OCI-M2 (cell line): Measurements from ENCODE around the gene WWOX.

ENCODE experiments used
- DNase-seq: peaks from one replicate; lab custom pipeline; 2025; ENCODE audit not compliant: unreplicated experiment; lab: John Stamatoyannopoulos, UW

The WWOX gene

DNA sequence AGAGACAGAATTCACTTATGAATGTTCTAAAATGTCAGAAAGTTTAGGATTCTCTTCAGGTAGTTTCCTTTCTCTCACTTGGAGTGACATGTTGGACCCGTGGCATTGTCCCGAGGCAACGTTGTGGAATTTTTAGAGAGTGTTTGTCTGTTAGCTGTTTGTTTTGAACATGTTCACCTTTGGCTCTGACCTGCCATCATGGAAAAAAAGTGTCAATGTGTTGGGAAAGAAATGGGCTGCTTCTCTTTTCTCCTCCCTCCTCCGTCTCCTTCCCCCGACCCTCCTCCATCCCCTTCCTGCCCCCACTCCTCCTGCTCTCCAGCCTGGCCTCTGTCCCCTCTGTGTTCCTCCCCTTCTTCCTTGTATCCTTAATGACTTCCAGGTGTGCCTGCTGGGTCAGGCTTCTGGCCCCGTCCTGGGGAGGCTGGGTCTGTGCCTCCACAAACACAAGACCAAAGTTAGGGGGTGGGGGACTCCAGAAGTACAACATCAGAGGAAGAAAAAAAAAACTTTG is 1038.0 kb downstream of the WWOX start:
- DNase-seq, result no peak

DNA sequence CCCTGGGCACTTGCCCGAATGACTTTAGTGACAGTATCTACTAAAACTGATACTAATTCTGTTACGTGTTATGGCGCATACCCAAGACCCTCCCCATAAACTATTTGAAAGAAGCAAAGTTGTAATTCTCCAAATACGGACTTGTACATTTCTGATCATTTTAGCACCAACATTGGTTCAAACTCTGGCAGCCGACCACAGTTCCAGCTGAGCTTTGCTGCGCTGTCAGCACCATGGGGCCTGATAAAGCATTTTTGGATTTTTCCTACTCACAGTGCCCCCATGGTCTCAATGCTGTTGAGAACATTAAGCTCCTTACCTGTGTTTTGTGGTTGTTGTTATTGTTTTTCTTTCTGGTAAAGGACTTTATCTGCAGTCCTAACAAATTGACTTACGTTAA is 1040.3 kb downstream of the WWOX start:
- DNase-seq, result no peak

DNA sequence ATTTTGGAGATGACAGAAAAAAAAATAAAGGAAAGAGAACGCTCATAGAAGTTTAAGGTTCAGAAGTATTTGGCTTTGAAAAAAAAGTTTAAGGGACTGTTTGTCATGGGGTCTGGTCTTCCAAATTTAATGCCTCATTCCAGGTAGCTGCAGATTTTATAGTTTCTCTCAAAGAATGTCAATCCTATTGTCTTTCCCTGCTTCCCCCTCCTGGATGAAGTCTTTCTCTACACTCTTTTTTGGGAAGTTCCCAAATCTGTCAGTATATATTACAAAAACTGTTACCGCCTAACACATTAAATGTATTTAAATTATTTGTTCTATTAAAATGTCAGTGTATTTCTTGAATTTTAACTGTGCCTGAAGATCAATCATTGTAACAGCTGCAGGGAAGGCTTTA is 1043.6 kb downstream of the WWOX start:
- no peak for DNase-seq

DNA sequence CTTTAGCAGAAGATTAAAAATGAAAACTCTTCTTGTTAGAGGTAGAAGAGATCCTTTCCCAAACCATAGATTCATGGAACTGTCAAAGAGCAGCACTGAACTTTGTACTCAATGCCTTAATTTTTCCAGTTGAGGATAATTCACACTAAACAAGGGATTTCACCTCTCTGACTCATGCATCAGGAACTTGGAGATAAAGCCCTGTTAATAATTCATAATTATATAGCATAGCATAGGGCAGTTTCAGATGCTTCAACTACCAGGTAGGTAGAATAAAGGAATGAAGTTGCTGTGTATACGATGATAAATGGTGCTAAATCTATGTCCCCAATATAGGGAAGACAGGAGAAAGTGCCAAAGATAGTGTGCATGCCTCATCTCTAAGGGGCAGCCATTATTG is 1050.7 kb downstream of the WWOX start:
- no peak for DNase-seq

DNA sequence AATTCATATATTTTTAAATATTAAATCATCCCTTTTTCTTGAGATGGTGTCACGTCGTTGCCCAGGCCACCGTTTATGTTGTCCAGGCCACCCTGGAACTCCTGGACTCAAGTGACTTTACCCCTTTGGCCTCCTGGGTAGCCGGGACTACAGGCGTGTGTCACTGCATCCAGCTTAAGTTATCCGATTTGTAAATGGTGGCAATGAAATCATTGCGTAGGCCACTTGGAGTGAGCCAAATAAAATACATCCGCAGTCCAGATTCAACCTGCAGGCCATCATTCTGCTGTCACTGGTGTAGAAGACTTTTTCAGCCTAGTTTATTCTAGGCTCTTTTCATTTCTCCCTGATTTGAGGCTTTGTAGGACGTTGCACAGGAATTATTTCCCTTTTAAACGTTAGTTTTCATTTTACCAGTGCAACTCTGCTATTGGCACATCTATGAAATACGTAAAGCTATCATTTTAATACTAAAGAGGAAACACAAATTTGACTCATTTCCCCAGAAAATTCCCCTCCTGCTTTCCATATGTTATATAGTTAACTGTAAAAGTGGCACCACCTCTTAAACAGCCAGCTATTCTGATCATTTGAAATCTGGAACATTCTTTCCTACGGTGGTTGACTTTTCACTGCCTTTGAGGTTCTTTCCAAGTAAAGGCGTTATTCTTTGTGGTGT is 1051.3 kb downstream of the WWOX start:
- no peak for DNase-seq

DNA sequence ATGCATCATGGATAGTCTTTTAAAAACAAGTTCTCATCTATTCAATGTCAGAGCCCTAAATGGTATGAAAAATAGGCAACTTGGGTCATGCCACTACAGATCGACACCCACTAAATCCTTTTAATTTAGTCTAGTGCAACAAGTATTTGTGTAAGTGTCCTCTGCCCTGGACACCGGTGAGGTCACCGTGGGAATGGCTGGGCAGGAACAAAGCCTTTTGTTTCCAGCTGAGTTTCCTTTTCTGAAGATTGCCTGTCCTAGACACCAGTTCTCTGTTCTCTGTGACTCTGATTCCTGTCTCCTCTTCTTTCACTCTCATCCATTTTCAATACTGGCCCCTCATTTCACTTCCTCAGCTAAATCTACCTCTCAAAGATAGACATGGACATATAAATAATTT is 1054.6 kb downstream of the WWOX start:
- no peak for DNase-seq

DNA sequence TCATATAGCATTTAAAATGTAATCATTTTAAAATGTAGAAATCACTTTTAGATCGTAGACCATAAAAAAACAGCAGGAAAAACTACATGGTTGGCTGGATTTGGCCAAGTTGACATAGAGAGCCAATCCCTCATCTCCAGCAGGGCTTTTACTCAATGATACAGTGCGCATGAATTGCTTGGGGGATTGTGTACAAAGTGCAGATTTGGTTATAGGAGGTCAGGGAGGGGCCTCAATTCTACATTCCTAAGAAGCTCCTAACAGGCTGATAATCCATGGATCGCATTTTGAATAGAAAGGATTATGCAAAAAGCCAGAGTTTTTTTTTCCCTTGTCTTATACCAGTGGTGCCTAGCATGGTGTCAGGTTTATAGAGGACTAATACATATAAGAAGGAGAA is 1056.0 kb downstream of the WWOX start:
- no peak for DNase-seq

DNA sequence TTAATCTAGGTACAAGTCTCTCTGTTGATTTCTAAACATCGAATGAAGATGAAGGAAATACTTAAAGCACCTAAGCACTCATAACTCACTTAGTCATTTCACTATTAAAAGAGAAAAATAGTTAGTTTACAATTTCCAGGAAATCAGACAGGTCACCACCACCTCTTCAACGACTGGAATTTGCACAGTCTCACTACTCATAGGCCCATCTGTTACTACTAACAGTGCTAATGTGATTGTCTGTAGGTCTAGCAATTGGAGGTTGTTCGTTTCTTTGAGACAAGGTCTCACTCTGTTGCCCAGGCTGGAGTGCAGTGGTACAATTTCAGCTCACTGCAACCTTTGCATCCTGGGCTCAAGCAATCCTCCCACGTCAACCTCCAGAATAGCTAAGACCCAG is 1056.5 kb downstream of the WWOX start:
- DNase-seq, result no peak

DNA sequence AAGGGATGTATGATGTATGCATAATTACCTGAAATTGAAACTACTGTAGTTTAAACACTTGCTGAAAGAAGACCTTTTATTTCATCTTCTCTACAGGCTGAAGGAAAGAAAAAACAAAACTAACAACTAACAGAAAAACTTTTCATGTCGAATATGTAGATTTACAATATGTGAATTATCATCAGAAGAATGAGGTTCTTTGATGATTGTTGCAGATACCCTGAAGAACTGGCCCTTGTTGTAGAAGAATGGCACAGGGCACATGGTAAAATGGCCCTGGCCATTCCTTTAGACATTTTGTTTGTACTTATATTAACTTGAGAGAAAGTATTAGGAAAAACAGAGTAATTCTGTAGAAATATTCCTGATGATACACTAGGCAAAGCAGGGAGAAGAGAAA is 1057.3 kb downstream of the WWOX start:
- DNase-seq, result no peak

DNA sequence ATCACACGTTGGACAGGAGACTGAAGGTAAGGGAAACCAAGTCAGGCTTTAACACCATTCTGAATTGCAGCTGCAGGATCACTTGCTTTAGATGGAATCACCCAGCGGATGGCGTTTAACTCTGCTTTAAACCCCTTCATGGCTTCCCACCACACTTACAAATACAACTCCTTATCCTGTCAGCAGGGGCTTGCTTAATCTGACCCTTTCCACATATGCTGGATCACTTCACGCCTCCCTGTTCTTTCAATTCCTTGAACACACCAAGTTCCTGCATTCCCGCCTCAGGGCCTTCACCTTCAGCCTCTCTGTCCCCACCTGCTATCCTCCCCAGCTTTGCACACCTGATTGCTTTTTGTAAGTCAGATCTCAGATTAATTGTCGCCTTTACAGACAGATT is 1058.9 kb downstream of the WWOX start:
- no peak for DNase-seq

DNA sequence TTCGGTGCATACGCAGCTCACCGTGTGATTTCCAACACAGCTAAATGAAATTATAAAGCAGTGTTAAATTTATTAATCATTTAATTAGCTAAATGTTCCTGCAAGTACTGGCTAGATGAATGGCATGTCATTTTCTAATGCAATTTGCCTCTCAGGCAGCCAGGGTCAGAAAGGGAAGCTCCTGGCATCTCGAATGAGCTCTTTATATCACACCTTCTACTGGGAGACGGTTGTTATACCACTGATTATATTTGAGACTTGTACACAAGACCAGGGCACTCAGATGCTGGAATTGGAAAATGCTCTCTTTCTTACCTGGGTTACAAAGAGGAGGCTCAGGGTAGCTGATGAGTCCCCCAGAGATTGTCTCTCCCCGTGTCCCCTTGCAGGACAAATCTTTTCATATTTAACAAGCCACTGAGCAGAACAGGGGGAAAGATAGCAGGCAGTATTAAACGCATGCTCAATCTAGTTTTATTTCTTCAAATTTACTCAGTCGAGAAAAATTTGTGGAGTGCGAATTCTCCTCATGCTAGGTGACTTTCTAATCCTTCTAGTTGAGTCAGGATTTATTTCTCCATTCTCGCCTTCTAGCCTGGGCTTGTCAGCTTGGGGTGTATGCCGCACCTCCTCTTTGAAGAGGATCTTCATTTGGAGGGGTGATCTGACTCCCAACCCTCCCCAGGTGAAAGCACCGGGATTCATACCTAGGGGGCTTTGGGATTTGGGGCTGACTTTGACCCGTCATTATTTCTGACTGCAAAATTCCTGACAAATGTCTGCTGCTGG is 1060.0 kb downstream of the WWOX start:
- no peak for DNase-seq

DNA sequence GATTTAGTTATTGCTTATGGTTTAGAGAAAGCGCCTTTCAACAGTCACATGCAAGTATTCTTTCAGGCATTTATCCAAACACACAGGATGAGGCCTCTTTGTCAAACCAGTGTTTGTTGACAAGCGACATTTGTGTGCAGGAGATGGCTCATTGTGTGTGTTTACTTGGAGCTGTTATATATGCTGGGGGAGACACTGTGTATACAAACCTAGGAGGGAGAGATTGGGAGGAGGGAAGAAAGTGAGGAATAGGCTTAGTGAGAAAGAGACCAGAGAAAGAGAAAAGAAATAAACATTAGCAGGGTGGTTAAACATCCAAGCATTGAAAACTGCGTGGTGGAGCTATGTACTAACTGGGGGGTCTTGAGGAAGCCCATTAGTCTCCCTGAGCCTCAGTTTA is 1063.5 kb downstream of the WWOX start:
- DNase-seq, result no peak

DNA sequence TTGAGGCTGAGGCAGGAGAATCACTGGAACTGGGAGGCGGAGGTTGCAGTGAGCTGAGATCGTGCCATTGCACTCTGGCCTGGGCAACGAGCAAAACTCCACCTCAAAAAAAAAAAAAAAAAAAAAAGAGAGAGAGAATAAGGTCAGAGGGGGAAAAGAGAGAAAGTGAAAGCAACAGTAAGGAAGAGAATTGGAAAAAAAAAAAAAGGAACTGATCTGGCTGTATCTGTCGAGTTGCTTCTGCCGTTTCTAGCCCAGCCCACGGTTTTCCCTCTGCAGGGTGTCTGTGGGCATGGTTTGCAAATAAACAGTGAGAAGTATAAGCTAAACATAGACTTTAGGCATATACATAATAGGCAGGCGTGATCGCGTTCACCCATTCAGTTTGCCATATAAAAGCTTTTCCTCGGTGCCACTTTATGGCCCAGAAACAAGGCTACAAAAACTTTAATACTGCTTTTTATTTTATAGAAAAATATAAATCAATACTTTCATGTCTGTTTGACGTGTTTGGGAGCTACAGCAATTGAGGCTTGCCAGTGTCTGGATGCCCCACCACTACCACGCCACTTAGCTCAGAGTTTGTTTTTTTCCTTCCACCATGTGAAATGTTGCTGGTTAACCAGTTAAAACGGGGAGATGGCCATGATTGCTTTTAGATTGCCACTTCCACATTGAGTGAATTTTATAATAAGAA is 1064.4 kb downstream of the WWOX start:
- DNase-seq, result no peak

DNA sequence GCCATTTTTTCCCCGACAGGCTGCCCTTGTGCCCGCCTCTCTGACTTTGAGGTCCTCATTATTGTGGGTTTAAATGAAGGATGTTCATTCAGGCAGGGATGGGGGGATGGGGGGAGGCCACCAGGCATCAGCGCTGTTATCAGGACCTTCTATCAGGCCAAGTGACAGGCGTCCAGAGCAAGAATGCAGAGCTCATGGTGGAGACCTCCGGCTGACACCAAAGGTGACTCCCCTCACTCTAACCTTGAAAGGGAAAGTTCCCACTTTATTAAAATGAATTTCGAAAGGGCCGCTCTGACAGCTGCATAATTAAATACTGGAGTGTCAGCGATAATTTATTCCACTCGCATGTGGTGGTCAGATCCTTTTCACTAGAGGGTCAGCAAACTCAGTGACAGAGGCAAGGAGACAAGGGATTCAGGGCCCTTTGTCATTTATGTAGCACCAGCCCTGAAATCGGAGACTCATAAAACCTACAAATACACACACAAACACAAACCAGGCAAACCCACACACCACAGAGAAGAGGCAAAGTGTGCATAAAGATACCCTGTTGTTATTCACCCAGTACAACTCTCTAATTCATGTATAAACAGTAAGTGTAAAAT is 1065.0 kb downstream of the WWOX start:
- no peak for DNase-seq

DNA sequence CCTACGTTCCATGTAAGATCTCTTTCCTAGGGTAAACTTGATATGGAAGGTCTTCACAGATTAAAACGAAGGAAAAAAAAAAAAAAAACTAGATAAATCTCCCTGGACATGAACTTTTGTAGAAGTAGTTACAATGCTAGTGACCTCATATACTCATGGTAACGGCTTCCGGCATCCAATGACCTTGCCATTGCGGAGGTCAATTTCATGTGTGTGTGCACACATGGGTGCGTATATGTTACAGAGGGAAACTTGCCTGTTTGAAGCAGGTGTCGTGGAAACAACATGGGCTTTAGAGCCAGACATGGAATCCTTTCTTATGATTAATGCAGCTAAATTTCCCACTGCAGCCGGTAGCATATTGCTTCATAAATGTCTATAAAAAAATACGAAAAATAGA is 1065.6 kb downstream of the WWOX start:
- DNase-seq, result no peak

DNA sequence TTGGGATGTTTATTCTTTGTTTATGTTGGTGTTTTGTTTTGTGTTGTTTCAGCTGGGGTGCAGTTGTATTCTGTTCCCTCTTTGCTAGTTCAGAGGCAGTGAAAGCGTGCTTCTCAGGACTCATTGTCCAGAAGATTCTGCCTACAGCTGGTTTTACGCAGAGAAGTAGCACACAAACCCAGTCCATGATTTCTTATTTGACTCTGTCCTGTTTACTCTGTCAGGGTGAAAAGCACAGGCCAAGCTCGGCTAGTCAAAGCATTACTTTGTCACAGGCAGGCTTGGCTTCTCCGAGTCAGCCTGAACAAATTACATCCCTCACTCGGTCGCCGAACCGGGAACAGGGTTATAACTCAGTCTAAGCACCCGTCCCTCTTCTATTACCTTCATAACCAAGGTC is 1066.1 kb downstream of the WWOX start:
- no peak for DNase-seq

DNA sequence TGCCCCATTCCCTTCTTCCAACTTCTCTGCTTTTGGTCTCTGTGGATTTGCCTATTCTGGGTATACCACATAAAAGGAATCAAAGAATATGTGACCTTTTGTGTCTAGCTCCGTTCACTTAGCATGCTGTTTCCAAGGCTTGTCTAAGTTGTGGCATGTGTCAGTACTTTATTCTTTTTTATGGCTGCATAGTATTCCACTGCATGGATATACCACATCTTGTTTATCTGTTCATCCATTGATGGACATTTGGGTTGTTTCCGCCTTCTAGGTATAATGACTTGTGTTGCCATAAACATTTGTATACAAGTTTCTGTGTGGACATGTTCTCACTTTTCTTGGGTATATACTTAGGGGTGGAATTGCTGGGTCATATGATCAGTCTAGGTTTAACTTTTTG is 1068.4 kb downstream of the WWOX start:
- DNase-seq, result no peak

DNA sequence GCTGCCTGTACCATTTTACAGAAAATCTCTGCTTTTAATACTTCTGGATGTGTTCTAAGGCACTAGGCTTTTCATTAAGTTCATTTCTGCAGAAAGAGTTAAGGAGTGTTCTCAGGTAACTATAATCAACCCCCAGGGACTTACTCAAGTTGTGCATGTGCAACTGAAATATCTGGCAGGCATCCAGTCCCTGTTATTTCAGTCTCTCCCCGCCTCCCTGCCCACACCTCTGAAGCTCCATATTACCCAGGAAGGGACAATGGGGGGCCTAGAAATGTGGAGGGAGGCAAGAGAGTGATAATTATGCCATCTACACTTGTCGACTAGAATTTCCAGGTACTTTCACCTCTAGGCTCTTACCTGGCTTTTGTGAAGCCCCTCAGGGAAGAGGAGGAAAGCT is 1068.9 kb downstream of the WWOX start:
- no peak for DNase-seq

DNA sequence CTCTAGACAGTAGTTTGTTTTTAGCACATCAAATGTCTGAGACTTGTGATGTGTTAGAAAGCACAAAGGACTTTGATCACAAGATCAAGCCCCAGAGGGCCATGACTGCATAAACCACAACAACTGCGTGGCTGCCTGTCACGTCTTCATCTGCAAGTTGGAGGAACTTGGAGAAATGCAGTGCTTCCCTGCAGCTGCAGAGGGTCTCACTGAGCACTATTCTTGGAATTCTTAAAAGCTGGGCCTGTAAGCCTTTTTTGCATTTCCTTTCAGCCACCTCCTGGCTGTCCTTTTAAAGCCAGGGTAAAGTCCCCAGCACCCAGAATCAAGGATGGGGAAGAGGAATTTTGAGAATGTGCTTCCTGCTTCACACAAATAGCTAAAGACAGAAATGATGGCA is 1069.8 kb downstream of the WWOX start:
- DNase-seq, result no peak

DNA sequence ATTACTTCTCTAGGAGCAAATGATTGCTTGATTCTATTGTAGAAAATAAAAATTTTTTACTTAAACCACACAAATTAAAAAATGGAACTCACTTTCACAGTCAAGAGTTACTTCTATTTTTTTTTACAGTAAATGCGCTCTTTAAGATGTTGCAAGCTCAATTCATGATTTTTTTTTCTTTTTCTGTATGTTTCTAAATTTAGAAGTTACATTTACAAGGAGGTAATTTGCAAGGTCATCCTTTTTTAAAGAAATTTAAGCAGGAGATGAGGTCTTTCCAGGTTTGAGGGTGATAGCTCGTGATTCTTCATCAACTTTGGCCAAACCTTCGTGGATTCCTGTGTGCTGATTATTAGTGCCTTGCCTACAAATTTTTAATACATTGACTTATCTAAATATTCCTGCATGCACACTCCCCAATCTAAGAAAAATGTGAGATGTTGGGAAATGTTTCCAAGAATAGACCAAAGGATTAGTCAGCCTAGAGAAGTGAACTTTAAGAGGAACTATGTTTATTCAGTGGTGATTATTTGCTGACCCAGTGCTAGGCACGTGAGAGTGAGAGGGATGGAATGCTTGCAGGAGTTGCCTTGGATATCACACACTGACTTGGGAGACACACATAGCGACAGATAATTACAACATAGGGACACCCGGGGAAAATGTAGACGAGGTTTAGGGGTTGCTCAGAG is 1071.2 kb downstream of the WWOX start:
- DNase-seq, result no peak

DNA sequence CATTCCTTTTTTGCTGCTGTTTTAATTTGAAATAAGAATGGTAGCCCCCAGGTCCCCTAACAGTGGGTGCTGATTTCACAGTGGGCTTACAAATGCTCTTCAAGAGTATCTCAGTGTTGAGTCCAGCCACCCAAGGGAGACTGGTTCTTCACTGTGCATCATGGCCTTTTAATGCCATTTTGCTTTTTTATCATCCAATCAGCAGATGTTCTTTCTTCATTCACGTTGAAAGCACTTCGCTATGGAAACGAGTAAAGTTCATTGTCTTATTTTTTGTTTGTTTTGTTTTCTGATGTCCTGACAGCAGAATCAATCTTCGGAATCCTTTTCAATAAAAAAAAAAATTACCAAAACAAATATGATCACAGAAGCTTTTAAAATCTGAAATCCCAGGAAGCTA is 1072.0 kb downstream of the WWOX start:
- no peak for DNase-seq
